ENCODE measurements around the gene PPT2. TPM values are rescaled to one million over a fixed set of nuclear protein-coding genes. Genes with fewer than 3 reads are reported as not detected.

Gene PPT2
- total and polyA plus RNA-seq, 2 of the 8 experiments (the other 6 are each of a cell fraction or from before 2014, with no cell fraction given) = 24.1 to 39.5 TPM

DNA sequence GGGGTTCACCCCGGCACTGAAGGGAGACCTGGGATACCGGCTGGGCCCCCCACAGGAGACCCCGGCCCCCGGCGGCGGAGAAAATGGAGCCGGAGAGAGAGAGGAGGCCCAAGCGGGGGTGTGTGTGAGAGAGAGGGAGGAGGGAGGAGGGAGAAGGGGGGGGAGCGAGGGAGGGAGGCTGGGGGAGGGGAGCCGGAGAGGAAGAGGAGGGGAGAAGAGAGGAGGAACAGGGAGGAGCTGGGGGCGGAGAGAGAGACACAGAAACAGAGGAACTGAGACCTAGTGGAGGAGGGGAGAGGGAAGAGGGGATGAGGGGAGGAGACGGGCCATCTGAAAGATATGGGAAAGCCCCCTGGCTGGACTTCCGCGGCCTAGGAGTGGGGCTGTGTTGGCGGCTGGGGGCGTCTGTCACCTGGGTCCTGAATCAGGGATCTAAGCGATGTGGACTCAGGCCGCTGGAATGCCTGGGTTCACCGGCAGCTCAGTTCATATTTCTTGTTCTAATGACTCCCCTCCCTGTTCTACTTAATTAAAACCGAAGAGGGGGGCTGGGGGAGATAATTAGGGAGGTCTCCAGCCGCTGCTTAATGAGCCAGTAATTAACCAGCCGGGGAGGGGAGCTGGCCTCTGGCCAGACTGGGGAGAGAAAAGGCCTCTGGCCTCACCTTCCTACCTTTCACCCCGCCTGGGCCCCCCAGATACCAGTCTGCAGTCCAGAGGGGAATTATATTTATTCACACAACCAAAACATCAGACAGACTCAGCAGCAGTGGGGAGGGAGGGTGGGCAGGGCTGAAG, 36.3 kb downstream of the PPT2 start, which contains the start of gene PBX2:
TSS of gene PBX2 (minus strand) at position 149 of the 798 bp plus-strand sequence. CDS start 287 bp downstream, outside the sequence.
- peak within 1 kb of the TSS; percentile 50 for H2BK120ac ChIP-seq (replicated peaks; ENCODE audit: low read depth, low read length)
- H2BK5ac ChIP-seq (ENCODE audit: low read depth, low read length) = peak within 1 kb of the TSS; percentile 55; the same call in 1 of the 2 replicates
- peaks cover 8 to 36% (median 18%) of the 10 kb centered on the region in 4 experiments for H3K4me1 ChIP-seq (replicated peaks in 1 of 4; ENCODE audit: control insufficient read depth in 3 of 4, insufficient read depth in 4 of 4, low read length in 3 of 4)
- peaks cover 0 to 3% of the 10 kb centered on the region in 2 experiments for H4K20me1 ChIP-seq (replicated peaks in 1 of 2; ENCODE audit: control insufficient read depth in 1 of 2, insufficient read depth in 2 of 2, low read length in 2 of 2)
- peak within 1 kb of the TSS; percentile 92; the same call in 1 of the 2 replicates for H2BK12ac ChIP-seq (ENCODE audit: low read depth, low read length)
- H2AK5ac ChIP-seq (ENCODE audit: low read depth, low read length) = peak within 1 kb of the TSS; percentile 17; the same call in 1 of the 2 replicates
- H3K4me2 ChIP-seq (ENCODE audit: insufficient read depth in 1 of 2, low read depth in 2 of 2, low read length in 2 of 2) = peak within 1 kb of the TSS; percentile 81 to 90
- ChIA-PET CTCF (ENCODE audit: partially characterized antibody) (interaction anchor here (1.1 to 2.5 kb wide), 6 partner anchors 8 to 72 kb away, joined by 3 to 12 read pairs (median 6); partner anchors contain the start of gene RNF5), POLR2A (ENCODE audit: partially characterized antibody) (interaction anchor here (0.6 to 13.3 kb wide), 10 partner anchors 11 to 90 kb away, joined by 3 to 194 read pairs (median 4); partner anchors contain the start of genes AGPAT1, PRRT1 and RNF5)
- H3K23me2 ChIP-seq (ENCODE audit: low read depth, low read length) = peaks cover 8% of the 10 kb centered on the region
- DNase-seq (ENCODE audit: low read depth in 1 of 2, low spot score in 2 of 2) (peak; percentile 65 to 70), FAIRE-seq (no peak)
- peak within 1 kb of the TSS; percentile 75 for H3K18ac ChIP-seq (ENCODE audit: extremely low read depth, low read length)
- H3K4me3 ChIP-seq (ENCODE audit: extremely low read depth in 1 of 4, insufficient read depth in 2 of 4, low read depth in 3 of 4, low read length in 4 of 4) = peak within 1 kb of the TSS; percentile 30 to 87 (median 64)
- H3K36me3 ChIP-seq (ENCODE audit: control insufficient read depth in 2 of 4, insufficient read depth in 4 of 4, low read length in 3 of 4) = peaks cover 2 to 18% (median 14%) of the 10 kb centered on the region in 4 experiments; a peak in 7 of 8 replicates
- H3K4ac ChIP-seq (replicated peaks; ENCODE audit: insufficient read length, low read depth, low read length) = peak within 1 kb of the TSS; percentile 80
- peak within 1 kb of the TSS; percentile 20 for H4K91ac ChIP-seq (replicated peaks; ENCODE audit: insufficient read length, low read length)
- peak within 1 kb of the TSS; percentile 76 for H3K27ac ChIP-seq (ENCODE audit: low read depth, low read length)
- peak within 1 kb of the TSS; percentile 38 to 80 (median 60); a peak in 6 of 7 replicates for H3K9ac ChIP-seq (replicated peaks in 1 of 4; ENCODE audit: extremely low read depth in 1 of 4, low read depth in 3 of 4, low read length in 3 of 4)
- peak within 1 kb of the TSS; percentile 0 for H4K5ac ChIP-seq (ENCODE audit: insufficient read length, low read depth, low read length)
- peaks cover 0 to 13% of the 10 kb centered on the region in 2 experiments; a peak in 2 of 4 replicates for H3K79me2 ChIP-seq (ENCODE audit: control insufficient read depth in 1 of 2, insufficient read depth in 2 of 2, low read length in 2 of 2)
- H3K27me3 ChIP-seq (replicated peaks in 1 of 4; ENCODE audit: control insufficient read depth in 3 of 4, extremely low read depth in 1 of 4, insufficient read depth in 3 of 4, low read length in 3 of 4) = no peaks in the 10 kb centered on the region
- H3K56ac ChIP-seq (replicated peaks; ENCODE audit: insufficient read length, low read depth, low read length) = no peak within 1 kb of the TSS
- peaks cover 2% of the 10 kb centered on the region; the same call in 1 of the 2 replicates for H3K79me1 ChIP-seq (ENCODE audit: low read depth, low read length)
- H3K23ac ChIP-seq (ENCODE audit: insufficient read length) = no peak within 1 kb of the TSS
- 7% methylated on average over 11 of the region's 23 CpGs; no CpG with 5 or more reads in 1 of the 2 experiments for WGBS, 2 experiments (ENCODE audit: extremely low coverage in 1 of 2, insufficient coverage in 1 of 2, insufficient read length in 1 of 2, insufficient replicate concordance in 2 of 2, low coverage in 1 of 2, low lambda C conversion rate in 2 of 2, missing lambda C conversion rate in 1 of 2)
- peak within 1 kb of the TSS; percentile 67; the same call in 1 of the 2 replicates for H2BK15ac ChIP-seq (ENCODE audit: low read length)
- H2AFZ ChIP-seq (ENCODE audit: low read length) = no peak within 1 kb of the TSS
- H3K9me3 ChIP-seq (ENCODE audit: insufficient read depth in 2 of 2, low read depth in 1 of 2, low read length in 1 of 2) = no peaks in the 10 kb centered on the region
- H2BK20ac ChIP-seq (ENCODE audit: low read length) = 0 out of 2 replicates have a peak within 1 kb of the TSS, but pooled peaks have one; percentile 48
- H3K14ac ChIP-seq (ENCODE audit: insufficient read length) = no peak within 1 kb of the TSS
- H4K8ac ChIP-seq (ENCODE audit: extremely low read depth, insufficient read depth, low read length) = no peak within 1 kb of the TSS; the same call in 1 of the 2 replicates
- peak; percentile 37; the same call in 1 of the 2 replicates for TF ChIP-seq CHD2 (IDR thresholded peaks at IDR 0.05; ENCODE audit: low read length)
- TF ChIP-seq RFX5 (IDR thresholded peaks at IDR 0.05; ENCODE audit: borderline replicate concordance, low read depth, low read length) = no peak
- no peak for TF ChIP-seq SIX5 (IDR thresholded peaks at IDR 0.05; ENCODE audit: low read depth, low read length)
- peak; percentile 93 for TF ChIP-seq SP1 (IDR thresholded peaks at IDR 0.05; ENCODE audit: low read depth, low read length)
- TF ChIP-seq ATF2 (IDR thresholded peaks at IDR 0.05; ENCODE audit: low read length) = no peak
- no peak for TF ChIP-seq PHF8 (conservative IDR thresholded peaks at IDR 0.05; ENCODE audit: low read depth, low read length)
- TF ChIP-seq TAF1 (IDR thresholded peaks at IDR 0.05; ENCODE audit: low read depth, low read length) = no peak
- no peak for TF ChIP-seq ZNF274 (IDR thresholded peaks at IDR 0.05; ENCODE audit: borderline replicate concordance, extremely low read depth, low read length)

Data from H1 (cell line).